ENCODE results near the gene TCL1B.

GRCh38 chr14:95701846-95702221, 15.6 kb downstream of the TCL1B start:
- TF ChIP-seq, protein P1, sequence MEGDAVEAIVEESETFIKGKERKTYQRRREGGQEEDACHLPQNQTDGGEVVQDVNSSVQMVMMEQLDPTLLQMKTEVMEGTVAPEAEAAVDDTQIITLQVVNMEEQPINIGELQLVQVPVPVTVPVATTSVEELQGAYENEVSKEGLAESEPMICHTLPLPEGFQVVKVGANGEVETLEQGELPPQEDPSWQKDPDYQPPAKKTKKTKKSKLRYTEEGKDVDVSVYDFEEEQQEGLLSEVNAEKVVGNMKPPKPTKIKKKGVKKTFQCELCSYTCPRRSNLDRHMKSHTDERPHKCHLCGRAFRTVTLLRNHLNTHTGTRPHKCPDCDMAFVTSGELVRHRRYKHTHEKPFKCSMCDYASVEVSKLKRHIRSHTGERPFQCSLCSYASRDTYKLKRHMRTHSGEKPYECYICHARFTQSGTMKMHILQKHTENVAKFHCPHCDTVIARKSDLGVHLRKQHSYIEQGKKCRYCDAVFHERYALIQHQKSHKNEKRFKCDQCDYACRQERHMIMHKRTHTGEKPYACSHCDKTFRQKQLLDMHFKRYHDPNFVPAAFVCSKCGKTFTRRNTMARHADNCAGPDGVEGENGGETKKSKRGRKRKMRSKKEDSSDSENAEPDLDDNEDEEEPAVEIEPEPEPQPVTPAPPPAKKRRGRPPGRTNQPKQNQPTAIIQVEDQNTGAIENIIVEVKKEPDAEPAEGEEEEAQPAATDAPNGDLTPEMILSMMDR (IDR thresholded peaks at IDR 0.05), result no peak
- TF ChIP-seq POLR2AphosphoS5 (IDR thresholded peaks at IDR 0.05), result no peak
